ENCODE results near the gene AGFG1.

DNA sequence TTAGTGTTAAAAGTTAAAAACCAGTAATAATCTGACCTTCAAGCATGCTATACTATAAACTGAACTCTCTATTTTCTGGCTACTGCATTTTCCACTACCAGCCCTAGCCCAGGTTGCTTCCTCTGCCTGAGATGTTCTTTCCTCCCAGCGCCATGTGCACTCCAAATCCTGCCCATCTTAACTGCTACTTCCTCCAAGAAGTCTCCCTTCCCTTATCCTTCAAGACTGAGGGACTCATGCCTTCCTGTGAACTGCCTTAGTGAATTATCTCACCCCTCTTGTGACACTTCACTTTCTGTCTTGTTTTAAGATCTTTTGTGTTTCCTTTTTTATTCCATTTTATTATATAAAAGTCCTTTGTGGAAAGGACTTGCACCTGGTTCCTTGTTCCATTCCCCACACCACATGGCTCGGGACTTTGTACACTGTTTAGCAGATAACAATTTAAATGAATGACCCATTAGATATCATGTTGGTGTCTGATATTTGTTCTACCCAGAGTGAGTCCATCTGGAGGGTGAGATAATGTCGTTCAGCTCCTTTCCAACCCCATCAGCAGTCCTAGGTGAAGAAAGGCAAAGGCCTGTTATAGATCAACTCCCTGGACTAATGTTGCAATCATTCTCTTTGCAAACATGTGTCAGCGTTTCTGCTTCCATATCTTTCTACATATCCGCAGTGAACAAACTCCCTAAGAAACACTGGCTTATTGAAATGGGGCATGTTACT lies 20.9 kb upstream of the AGFG1 start:
- TF ChIP-seq, protein P1, sequence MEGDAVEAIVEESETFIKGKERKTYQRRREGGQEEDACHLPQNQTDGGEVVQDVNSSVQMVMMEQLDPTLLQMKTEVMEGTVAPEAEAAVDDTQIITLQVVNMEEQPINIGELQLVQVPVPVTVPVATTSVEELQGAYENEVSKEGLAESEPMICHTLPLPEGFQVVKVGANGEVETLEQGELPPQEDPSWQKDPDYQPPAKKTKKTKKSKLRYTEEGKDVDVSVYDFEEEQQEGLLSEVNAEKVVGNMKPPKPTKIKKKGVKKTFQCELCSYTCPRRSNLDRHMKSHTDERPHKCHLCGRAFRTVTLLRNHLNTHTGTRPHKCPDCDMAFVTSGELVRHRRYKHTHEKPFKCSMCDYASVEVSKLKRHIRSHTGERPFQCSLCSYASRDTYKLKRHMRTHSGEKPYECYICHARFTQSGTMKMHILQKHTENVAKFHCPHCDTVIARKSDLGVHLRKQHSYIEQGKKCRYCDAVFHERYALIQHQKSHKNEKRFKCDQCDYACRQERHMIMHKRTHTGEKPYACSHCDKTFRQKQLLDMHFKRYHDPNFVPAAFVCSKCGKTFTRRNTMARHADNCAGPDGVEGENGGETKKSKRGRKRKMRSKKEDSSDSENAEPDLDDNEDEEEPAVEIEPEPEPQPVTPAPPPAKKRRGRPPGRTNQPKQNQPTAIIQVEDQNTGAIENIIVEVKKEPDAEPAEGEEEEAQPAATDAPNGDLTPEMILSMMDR (IDR thresholded peaks at IDR 0.05) = no peak
- TF ChIP-seq POLR2A (IDR thresholded peaks at IDR 0.05) = no peak
